ENCODE results near the gene MAGI2. TPM values are rescaled to one million over a fixed set of nuclear protein-coding genes. Genes with fewer than 3 reads are reported as not detected.

Gene MAGI2
- total RNA-seq, 1 experiment from 2014 or later, result 14.3 TPM

DNA sequence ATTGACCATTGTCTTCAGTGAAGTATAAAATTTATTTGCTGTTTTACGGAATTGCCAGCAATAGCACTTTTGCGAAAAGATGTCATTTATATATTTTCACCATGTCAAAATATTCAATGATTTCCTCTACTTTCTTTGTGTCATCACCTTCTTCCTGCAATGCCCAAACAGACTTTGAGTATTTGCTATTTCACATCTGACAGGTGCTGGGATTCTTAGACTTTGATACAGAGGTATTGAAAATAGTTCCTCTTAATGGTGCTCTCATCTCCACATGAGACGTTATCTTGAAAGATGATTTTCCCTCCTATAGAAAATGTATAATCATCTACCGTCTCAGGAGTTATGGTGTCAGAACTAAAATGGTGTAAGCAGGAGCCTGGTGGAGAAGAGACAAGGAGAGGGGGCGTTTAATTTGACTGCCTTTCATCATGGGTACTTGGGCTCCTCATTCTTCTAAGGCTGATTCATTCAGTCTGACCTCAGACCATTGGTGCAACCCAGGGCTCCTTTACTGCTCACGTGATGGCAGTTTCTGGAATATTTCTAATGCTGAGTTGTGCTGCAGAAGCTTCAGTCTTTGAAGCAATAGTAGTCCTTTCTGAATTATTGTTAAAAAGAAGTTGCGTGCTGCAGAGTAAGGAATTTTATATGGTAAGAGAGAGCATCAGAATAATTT, 1250.3 kb downstream of the MAGI2 start:
- Histone ChIP-seq H3K27me3 (ENCODE audit: insufficient read depth, low read length) (no peaks in the 10 kb centered on the region), H2BK12ac (ENCODE audit: insufficient read length, low read depth, low read length) (no peak overlapping the region), H2AK5ac (ENCODE audit: insufficient read length, low read length) (no peak overlapping the region), H3K23me2 (ENCODE audit: insufficient read length, low read depth, low read length, poor library complexity, severe bottlenecking) (no peaks in the 10 kb centered on the region), H3K18ac (ENCODE audit: insufficient read length, low read depth, low read length) (no peak overlapping the region), H3K4me1 (ENCODE audit: insufficient read depth, low read length) (no peaks in the 10 kb centered on the region), H4K20me1 (ENCODE audit: control insufficient read depth, insufficient read depth, insufficient read length) (no peaks in the 10 kb centered on the region), H2BK120ac (ENCODE audit: low read depth, low read length, poor library complexity, severe bottlenecking) (no peak overlapping the region), H2BK15ac (ENCODE audit: low read depth, low read length) (no peak overlapping the region), H3K9me3 (ENCODE audit: control insufficient read depth, low read depth, low read length) (no peaks in the 10 kb centered on the region), H3K9ac (ENCODE audit: extremely low read depth, insufficient read length, low read length) (no peak overlapping the region), H3T11ph (ENCODE audit: low read length) (no peak overlapping the region), H3K79me1 (ENCODE audit: insufficient read depth, low read depth, low read length, poor library complexity, severe bottlenecking) (no peaks in the 10 kb centered on the region), H3K4ac (ENCODE audit: low read depth, low read length) (no peak overlapping the region), H4K91ac (ENCODE audit: insufficient read length, low read depth, low read length) (no peak overlapping the region), H2BK5ac (ENCODE audit: insufficient read length, low read length) (no peak overlapping the region), H3K4me2 (ENCODE audit: insufficient read depth, insufficient read length, low read length) (no peak overlapping the region), H2BK20ac (ENCODE audit: low read depth, low read length, poor library complexity, severe bottlenecking) (no peak overlapping the region), H2AFZ (ENCODE audit: low read length) (no peak overlapping the region), H3K79me2 (ENCODE audit: insufficient read depth, low read length) (no peaks in the 10 kb centered on the region), H3K56ac (ENCODE audit: insufficient read length, low read depth, low read length) (no peak overlapping the region), H4K5ac (ENCODE audit: insufficient read length, low read depth, low read length) (no peak overlapping the region), H3K14ac (ENCODE audit: insufficient read depth, low read length) (no peak overlapping the region), H4K8ac (replicated peaks; ENCODE audit: insufficient read length, low read depth, low read length) (no peak overlapping the region), H3K27ac (ENCODE audit: insufficient read length, low read depth, low read length) (no peak overlapping the region), H3K23ac (ENCODE audit: insufficient read length, low read depth, low read length) (no peak overlapping the region)
- H3K27ac Mint-ChIP-seq, result no peak overlapping the region
- TF ChIP-seq, protein P1, sequence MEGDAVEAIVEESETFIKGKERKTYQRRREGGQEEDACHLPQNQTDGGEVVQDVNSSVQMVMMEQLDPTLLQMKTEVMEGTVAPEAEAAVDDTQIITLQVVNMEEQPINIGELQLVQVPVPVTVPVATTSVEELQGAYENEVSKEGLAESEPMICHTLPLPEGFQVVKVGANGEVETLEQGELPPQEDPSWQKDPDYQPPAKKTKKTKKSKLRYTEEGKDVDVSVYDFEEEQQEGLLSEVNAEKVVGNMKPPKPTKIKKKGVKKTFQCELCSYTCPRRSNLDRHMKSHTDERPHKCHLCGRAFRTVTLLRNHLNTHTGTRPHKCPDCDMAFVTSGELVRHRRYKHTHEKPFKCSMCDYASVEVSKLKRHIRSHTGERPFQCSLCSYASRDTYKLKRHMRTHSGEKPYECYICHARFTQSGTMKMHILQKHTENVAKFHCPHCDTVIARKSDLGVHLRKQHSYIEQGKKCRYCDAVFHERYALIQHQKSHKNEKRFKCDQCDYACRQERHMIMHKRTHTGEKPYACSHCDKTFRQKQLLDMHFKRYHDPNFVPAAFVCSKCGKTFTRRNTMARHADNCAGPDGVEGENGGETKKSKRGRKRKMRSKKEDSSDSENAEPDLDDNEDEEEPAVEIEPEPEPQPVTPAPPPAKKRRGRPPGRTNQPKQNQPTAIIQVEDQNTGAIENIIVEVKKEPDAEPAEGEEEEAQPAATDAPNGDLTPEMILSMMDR (conservative IDR thresholded peaks at IDR 0.05), result no peak
- no peak for DNase-seq
- no peaks in the 10 kb centered on the region for H3K27me3 Mint-ChIP-seq (ENCODE audit: low read depth)
- peaks cover 9 to 10% of the 10 kb centered on the region in 2 experiments for H3K4me1 Mint-ChIP-seq
- 0 out of 7 replicates have a peak, but pooled peaks cover 0 to 2% (median 0%) of the 10 kb centered on the region in 3 experiments for H3K36me3 Mint-ChIP-seq (ENCODE audit: insufficient read depth in 1 of 3, low read depth in 3 of 3)
- H3K9me3 Mint-ChIP-seq, result no peaks in the 10 kb centered on the region
- H3K4me3 Mint-ChIP-seq, result no peak overlapping the region
- WGBS (ENCODE audit: extremely low coverage, insufficient read length, low lambda C conversion rate), result no CpG with 5 or more reads among the region's 7 CpGs
